ENCODE results near the gene BTK.
"Not testable (repeated sequence)": the region's sequence is repeated elsewhere in the genome, so short reads cannot be mapped to it uniquely, and the experiment has no call there.

- not testable (repeated sequence) for TF ChIP-seq CTCF, POLR2A, POLR2AphosphoS5 (IDR thresholded peaks at IDR 0.05)
Measured at GRCh38 chrX:101326600-101326999, 59.4 kb downstream of the BTK start.

Data from prostate gland (tissue), 2 donors.